Skin of body (tissue), 2 donors: ENCODE measurements around the gene FOLH1. TPM values are rescaled to one million over a fixed set of nuclear protein-coding genes. Genes with fewer than 3 reads are reported as not detected.
"Not testable (repeated sequence)": the region's sequence is repeated elsewhere in the genome, so short reads cannot be mapped to it uniquely, and the experiment has no call there.

ENCODE experiments used
- DNase-seq: peaks from one replicate; lab custom pipeline; 2025; lab: John Stamatoyannopoulos, UW
- total RNA-seq: library from RNA; depleted of rRNA; stranded (reverse); fragments of >200 nt; gene quantifications from one replicate; pipeline ENCODE4 v1.2.3, GENCODE V29; 2014

Gene FOLH1
- 1.5 TPM for total RNA-seq

DNA sequence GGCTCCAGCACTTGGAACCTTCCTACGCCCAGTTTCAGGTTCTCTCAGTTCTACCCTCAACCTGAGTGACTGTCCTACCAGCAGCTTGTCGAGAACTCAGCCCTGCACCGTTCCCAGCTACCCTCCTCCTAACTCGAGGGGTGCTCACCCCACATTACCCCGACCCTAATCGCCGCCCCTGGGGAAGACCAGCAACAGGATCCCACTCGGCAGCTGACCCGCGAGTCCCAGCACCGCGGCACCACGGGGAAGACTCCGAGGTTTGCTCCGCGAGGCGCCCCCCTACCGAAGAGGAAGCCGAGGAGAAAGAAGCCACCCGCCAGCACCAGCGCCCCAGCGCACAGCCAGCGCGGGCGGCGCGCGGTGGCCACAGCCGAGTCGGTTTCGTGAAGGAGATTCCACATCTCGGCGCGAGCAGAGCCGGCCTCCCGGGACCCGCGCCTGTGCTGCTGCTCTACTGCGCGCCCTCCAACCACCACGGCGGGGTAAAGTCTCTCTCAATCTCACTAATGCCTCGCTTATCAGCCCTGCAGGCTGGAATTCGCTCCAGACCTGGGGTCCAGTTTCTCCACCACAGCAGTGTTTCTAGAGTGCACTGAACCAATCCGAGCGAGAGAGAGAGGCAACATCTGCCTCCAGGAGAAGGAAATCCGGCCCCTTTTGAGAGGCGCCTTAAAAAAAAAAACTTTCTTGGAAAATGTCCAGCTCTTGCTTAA is at the start of gene FOLH1:
Gene FOLH1 (minus strand): TSS at position 597 of the 716 bp plus-strand sequence. CDS start 193 bp downstream, at position 404.
- peak; percentile 63 for DNase-seq

DNA sequence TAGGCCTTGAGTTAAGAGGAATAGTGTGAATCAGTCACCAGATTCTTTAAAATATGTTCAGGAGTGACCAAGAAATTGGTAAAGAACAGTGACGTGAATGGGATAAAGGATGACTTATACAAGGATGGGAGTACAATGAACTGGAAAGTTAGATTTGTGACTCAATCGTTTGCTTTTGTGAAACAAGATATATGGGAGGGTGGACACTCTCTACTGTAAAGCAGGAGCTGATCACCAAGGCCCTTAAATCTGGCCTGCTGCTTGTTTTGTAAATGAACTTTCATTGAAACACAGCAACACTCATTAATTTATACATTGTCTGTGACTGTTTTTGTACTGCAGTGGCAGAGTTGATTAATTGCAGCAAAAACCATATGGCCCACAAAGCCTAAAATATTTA is 46.7 kb upstream of the FOLH1 start:
- DNase-seq, result not testable (repeated sequence)

DNA sequence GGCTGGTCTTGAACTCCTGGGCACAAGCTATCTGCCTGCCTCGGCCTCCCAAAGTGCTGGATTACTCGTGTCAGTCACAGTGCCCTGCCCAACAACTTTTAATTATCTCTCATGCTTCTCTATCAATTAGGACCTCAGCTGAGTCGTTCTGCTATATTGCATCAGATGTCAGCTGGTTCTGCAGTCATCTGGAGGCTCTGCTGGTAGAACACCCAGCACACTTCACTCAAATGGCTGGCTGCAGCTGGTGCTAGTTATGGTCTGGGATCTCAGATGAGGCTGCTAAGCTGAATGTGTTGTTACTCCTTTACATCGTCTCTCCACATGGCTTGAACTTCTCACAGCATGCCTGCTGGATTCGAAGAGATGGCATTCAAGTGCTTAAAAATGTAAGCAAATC is 42.8 kb upstream of the FOLH1 start:
- not testable (repeated sequence) for DNase-seq

DNA sequence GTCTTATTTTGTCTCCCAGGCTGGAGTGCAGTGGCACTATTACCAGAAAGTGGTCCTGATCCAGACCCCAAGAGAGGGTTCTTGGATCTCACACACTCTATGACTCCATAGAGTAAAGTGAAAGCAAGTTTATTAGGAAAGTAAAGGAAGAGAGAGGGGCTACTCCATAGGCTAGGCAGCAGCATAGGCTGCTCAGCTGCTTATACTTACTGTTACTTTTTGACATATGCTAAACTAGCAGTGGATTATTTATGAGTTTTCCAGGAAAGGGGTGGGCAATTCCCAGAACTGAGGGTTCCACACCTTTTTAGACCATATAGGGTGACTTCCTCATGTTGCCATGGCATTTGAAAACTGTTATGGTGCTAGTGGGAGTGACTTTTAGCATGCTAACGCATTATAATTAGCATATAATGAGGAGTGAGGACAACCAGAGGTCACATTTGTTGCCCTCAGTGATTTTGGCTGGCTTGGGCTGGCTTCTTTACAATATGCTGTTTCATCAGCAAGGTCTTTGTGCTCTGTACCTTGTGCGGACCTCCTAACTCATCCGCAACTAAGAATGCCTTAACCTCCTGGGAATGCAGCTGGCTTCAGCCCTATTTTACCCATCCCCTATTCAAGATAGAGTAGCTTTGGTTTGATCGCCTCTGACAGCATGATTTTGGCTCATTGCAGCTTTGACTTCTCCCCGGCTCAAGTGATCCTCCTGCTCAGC is 42.2 kb upstream of the FOLH1 start:
- DNase-seq, result not testable (repeated sequence)

DNA sequence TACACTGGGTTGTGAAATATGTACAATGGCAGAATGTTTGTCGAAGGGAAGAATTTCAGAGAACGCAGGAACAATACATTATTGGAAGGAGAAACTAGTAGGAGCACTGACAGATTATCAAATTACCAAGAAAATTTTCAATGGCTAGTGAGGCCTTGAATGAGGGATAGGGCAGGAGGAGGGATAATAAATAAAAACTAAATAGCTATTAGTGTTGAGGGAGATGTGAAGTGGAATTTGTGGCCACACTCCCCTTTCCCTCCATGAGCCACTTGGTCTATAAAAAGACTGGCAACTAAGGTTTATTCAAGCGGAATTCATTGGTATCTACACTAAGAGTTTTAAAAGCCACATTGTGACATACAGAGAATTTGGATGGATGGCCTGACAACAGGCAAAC is 41.0 kb upstream of the FOLH1 start:
- not testable (repeated sequence) for DNase-seq

DNA sequence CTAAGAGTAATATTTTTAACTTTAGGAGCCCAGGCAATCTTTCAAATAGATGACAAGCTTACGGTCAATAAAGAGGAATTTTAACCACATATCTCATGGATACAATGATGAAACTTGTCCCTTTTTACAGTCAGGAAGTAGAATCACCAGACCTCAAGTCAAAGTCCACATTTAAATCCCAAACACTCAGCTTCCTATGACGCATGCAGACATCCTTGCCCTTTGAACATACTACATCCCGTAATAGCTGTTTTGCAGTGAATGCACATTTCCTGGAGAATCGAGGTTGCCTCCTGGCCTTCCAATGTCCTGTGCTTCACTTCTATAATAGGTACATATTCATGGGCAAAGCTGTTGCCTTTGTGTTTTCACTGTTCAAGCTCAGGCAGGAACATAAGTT is 25.3 kb upstream of the FOLH1 start:
- DNase-seq, result not testable (repeated sequence)

DNA sequence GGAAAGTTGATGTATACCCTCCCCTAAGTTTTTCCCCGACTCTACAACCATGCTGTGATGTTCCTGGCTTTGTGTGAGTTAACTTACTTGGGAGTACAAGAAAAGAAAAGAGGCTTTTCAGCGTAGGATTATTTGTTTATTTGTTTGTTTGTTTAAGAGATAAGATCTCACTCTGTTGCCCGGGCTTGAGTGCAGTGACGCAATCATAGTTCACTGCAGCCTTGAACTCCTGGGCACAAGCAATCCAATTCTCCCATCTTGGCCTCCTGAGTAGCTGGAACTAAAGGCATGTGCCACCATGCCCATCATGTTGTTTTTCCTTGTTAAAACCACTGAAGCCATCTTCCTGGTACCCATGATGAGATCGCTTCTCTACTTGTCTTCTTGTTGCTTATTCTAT is 24.6 kb upstream of the FOLH1 start:
- DNase-seq, result not testable (repeated sequence)

DNA sequence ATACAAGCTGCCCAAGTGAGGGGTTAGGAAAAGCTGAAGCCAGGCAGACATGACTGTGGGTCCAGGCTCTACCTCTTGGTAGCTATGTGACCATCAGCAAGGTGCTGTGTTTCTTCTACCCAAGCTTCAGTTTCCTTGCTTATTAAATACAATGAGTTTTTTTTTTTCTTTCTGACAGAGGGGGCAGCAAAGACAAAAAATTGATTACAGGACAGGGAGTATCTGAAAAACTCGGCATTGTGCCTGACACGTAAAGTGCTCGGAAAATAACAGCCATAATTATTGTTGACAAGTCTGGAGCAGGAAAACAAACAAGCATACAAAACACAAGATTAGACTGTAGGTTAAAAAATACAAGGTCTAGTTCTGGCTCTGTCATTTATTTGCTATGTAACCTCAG is 23.3 kb upstream of the FOLH1 start:
- not testable (repeated sequence) for DNase-seq

DNA sequence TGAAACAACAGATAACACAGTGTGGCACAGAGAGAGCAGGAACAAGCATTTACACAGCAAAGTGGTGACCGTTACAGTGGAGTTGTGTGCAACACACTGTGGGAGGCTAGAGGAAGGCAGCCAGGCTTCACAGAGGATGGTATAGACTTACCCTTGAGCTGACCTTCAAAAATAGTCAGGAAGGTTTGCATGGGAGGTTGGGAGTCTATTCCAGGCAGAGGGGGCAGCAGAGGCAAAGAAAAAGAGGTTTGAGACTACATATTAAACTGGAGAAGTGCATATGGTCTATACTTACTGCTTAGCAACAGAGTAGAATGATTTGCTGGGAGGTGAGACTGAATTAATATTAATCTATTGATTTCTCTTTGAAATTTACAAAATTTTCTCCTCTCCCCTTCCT is 22.1 kb upstream of the FOLH1 start:
- DNase-seq, result not testable (repeated sequence)

DNA sequence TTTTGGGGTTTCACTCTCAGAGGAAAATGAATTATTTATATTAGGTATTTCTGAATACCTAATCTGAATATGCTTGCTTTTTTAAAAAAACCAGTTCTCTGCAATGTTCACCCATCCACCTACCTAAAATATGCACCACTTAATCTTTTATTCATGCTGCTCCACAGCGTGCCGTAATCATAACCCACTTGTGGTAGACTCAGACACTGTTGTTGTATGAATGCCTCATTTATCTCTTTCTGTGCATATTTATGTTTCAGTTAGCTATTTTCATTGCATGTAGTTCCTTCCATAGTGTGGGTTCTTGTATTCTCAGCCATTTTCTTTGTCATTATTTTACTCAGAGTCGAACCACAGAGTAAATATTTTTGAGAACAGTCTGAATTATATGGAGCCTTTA is 21.6 kb upstream of the FOLH1 start:
- DNase-seq, result not testable (repeated sequence)

DNA sequence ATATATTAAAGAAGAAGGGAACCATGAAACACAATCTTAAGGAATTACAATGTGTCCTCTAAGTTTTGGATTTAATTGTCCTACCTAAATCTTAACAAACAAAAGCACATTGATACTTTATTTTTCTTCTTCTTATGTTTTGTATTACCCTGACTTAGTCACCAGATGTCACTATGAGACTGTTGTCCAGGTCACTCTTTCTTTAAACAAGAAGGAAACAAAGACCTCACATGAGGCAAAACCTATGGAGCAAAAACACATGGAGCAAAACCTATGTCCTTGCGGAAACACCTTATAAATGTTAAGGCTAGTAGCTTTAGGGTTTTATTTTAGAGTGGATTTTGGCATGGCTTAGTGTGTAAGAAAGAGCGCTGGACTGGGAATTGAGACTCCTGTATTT is 20.7 kb upstream of the FOLH1 start:
- DNase-seq, result not testable (repeated sequence)

DNA sequence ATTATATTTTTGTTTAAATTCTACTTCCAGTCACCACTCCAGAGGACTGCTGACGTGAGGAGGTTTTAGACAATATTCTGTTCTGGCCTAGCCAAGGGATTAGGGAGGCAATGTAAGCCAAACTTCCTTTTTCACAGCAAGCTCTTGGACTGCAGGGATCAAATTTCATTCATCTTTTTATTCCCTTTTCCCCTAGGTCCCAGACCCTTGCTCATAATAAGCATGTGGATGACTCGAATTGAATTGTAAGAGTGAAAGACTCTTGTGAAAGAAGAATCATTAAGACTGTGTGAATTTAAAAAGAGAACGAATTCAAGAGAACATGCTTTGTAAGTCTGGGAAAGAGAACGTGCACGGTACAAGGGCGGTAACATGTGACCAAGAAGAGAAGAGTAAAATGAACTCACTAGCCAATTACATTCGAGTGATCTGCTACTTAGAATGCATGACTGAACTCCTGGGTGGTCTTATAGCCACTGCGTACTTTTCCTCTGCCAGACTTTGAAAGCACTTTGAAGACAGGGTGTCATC is 16.9 kb upstream of the FOLH1 start:
- not testable (repeated sequence) for DNase-seq

DNA sequence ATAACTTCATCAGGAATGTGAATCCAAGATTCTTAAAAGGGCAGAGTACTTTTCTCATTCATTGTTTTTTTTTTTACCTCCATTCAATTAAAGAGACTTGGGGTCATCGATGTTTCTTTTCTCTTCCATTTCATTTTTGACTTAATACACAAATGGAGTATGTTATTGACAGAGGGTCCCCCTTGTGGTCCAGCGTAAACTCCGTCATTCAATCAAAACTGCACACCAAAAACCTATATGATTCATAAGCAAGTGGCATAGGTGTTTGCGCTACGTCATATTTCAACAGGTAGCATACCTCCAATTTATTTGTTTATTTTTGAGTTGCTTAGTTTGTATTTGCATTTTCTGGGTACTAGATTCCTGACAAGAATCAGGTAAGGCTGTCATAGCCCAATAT is 12.7 kb upstream of the FOLH1 start:
- no peak for DNase-seq

DNA sequence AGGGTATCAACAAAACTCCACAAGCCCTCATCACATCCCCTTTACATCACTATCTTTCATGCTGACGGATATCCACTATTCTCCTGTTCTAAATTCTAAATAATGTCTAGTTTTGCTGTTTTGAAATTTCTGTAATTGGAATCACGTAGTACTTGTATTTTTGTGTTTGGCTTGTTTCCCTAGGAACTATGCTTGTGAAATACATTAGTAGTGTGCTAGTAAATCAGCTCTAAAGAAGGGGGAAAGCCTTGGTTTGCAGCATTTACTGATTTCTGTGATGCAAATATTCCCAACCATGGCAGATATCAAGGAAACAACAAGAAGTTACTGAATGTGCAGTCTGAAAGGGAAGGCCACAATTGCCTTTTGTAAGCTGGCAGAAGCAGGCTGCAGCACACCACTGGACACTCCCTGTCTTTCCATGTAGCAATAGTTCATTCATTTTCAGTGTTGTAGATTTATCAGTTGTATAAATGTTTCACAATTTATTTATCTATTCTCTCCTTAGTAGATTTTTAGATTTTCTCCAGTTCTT is 4.7 kb upstream of the FOLH1 start:
- no peak for DNase-seq

DNA sequence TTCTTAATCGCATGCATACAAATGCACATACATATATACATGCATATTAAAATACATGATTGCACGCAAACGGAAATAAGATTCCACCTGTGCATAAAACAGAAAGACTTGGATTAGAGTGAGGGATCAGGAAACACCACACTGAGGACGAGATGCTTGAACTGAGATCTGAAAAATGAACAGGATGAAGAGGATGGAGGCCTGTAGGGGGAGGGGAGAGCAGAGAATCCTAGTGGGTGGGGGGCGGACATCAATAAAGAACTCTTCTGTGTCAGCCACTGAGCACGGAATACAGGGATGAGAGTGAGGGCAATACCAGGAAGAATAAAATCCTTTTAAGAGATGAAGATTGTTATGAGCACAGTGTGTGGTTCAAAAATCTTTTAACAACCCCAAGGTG is 1.4 kb downstream of the FOLH1 start:
- not testable (repeated sequence) for DNase-seq

DNA sequence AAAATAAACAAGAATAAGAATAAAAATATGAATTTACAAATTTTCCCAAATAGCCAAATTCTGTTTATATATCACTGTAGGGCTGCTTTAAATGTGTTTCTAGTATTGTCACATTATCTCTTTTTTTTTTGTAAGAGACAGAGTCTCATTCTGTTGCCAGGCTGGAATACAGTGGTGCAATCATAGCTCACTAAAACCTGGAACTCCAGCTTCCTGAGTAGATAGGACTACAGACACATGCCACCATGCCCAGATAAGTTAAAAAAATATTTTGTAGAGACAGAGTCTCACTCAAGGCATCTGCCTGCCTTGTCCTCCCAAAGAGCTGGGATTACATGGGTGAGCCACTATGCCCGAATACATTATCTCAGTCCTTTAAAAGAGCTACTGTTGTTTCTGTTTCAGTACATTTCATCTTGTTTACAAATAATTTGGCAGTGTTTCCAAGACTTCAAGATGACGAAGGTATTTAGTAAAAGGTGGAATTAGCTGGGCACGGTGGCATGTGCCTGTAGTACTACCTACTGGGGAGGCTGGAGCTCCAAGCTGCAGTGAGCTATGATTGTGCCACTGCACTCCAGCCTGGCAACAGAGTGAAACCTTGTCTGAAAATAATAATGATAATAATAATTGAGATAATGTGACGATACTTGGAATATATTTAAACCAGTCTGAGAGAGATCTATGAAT is 6.0 kb downstream of the FOLH1 start:
- no peak for DNase-seq

DNA sequence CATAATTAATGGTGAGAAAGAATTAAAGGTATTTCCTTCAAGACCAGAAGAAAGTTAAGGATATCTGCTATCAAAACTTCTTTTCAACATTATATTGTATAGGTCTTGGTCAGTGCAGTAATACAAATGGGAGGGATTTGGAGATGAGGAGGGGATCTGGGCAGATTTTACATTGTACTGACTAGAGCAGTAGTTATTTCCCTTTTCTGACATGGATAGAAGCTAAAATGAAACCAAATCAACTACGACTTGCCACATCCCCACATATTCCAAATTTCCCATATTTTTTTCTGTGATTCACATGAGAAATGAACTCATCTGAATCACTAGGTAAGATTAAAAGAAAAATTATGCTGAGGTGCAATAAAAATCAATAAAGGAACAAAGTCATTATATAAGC is 11.6 kb downstream of the FOLH1 start:
- DNase-seq, result not testable (repeated sequence)

DNA sequence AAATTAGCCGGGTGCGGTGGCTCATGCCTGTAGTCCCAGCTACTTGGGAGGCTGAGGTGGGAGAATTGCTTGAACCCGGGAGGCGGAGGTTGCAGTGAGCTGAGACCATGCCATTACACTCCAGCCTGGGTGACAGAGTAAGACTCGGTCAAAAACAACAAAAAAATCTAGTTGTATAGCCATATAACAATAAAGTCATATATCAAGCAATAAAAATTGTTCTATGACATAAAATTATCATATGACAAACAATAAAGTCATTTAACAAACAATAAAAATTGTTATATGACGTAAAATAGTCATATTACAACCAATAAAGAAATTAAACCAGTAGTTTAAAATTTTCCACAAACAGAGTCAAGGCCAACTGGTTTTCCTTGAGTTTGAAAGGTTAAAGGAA is 12.4 kb downstream of the FOLH1 start:
- not testable (repeated sequence) for DNase-seq

DNA sequence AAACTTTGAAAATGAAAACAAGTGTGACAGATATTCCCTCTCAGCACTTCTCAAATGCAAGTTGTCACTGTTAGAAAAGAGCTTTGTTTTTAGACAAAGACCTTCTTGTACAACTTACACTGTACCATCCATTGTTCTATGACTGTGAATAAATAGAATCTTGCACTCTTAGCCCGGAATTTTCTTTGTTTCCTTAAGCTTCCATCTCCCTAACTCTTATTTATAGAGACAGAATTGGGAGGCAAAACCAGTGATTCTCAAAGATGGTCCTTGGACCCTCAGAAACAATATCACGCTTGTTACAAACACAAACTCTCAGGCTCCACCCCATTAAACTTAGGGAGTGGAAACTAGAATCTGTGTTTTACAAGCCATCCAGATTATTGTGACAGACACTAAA is 18.1 kb downstream of the FOLH1 start:
- not testable (repeated sequence) for DNase-seq

DNA sequence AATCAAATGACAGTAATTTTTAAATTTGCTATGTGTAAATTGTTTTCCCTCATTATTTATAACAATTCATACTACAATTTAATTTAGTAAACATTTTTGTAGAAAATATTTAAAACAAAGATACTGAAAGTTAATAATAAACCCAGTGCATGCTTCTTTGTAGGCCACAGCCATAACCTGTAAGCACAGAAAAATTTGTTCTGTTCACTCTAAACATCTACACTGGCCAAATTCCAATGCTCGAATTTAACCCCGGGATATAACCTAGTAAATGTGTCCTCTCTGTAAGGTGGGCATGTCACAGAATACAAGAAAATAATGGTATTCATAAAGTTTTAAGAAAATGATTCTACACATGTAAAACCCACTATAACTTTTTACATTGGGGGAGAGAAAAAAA is 22.2 kb downstream of the FOLH1 start:
- DNase-seq, result not testable (repeated sequence)

DNA sequence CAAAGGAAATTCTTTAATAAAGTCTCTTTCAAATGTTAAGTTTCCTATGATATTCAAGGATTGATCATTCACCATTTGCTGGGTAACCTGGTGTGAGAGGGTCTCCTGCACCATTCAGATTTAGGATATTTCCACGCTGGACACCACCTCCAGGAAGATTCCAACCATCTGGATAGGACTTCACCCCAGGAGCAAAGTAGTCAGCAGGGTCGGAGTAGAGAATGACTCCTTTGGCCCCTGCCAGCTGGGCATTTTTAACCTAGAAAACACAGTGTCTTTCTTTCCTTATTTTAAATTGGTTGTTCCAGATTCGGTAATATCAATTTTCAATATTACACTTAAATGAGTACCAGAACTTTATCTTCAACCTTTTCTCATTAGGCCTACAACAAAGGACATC is 22.8 kb downstream of the FOLH1 start:
- DNase-seq, result not testable (repeated sequence)

DNA sequence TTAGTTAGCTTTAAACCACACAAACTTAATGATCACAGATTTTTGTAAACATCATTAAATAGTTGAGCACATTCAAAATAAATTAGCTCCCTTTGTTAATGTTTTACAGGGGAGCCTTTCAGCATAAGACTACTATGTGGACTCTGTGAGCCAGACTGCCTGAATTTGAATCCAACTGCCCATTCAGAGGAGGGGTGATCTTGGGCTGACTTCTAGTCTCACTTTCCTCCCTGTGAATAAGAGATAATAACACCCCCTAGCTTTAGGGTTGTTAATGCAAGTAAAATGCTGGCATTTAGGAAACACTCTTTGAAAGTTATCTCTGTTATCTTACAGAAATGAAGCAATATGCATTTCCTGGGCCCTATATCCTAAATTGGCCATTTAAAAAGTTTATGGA is 23.6 kb downstream of the FOLH1 start:
- DNase-seq, result not testable (repeated sequence)
